ENCODE measurements around the gene TMEM132C.

DNA sequence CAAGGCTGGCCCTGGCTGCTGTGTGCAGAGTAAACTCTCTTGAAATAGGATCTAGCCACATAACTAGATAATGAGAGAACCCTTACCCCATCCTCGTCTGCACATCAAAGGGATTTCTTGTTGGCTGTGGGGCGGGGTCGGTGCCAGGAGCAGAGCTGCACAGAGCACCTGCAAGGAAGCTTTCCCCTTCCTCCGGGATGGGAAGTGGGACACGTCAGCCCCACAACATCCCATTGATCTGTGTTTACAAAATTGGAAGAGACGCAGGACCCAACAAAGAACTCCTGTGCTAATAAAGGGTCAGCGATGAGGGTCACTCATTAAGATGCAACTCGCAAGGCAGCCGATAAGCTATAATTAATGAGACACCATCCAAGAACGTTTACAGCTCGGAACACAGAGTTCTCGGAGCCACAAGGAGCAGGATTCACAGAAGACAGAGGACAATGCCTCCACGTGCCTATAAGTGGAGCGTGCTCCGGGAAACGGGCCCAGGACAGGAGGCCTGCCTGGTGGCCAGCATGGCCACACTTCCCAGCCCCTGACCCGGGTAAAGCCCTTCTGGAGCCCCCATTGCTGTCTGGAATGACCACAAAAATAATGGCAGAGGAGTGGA is 385.3 kb downstream of the TMEM132C start:
- TF ChIP-seq, protein P1, sequence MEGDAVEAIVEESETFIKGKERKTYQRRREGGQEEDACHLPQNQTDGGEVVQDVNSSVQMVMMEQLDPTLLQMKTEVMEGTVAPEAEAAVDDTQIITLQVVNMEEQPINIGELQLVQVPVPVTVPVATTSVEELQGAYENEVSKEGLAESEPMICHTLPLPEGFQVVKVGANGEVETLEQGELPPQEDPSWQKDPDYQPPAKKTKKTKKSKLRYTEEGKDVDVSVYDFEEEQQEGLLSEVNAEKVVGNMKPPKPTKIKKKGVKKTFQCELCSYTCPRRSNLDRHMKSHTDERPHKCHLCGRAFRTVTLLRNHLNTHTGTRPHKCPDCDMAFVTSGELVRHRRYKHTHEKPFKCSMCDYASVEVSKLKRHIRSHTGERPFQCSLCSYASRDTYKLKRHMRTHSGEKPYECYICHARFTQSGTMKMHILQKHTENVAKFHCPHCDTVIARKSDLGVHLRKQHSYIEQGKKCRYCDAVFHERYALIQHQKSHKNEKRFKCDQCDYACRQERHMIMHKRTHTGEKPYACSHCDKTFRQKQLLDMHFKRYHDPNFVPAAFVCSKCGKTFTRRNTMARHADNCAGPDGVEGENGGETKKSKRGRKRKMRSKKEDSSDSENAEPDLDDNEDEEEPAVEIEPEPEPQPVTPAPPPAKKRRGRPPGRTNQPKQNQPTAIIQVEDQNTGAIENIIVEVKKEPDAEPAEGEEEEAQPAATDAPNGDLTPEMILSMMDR (IDR thresholded peaks at IDR 0.05) = no peak
- no peak for TF ChIP-seq POLR2A (IDR thresholded peaks at IDR 0.05)
